DOHH2 (cell line): Measurements from ENCODE around the gene EIPR1.

Source experiments
- CTCF ChIP-seq: fragments of 200-600 bp; sonication (generic); IDR thresholded peaks from one replicate; pipeline ENCODE4 v1.5.1; 2014; ENCODE audit warnings: antibody characterized with exemption, mild to moderate bottlenecking, low read depth, low read length; ENCODE audit not compliant: poor library complexity, severe bottlenecking
- EZH2phosphoT487 ChIP-seq: fragments of 200-600 bp; sonication (generic); IDR thresholded peaks from 2 replicates; pipeline ENCODE4 v1.6.1; 2017; ENCODE audit warnings: borderline replicate concordance, mild to moderate bottlenecking, antibody characterized with exemption, low read length, moderate library complexity, mixed read lengths

GRCh38 chr2:3302421-3302750 is 75.2 kb downstream of the EIPR1 start:
- TF ChIP-seq EZH2phosphoT487 (no peak), CTCF (no peak)
